GM23338 (cell line): ENCODE data around the gene JAKMIP2. TPM values are rescaled to one million over a fixed set of nuclear protein-coding genes. Genes with fewer than 3 reads are reported as not detected.

Source experiments
- ATAC-seq: fragments of 200-7000 bp; cut with Tn5 transposase; 3 replicates; pipeline ENCODE4 v1.9.1; 2020
- DNase-seq: peaks from one replicate; pipeline ENCODE4 v3.0.0-alpha.2; 2015; ENCODE audit warnings: low spot score
- H2AFZ ChIP-seq: fragments of 200-600 bp; sonication (generic); 2 replicates; pipeline ENCODE4 v1.8.0; 2016; ENCODE audit warnings: antibody characterized with exemption, mild to moderate bottlenecking, moderate library complexity
- H3F3A ChIP-seq: fragments of 200-600 bp; sonication (generic); replicated peaks from 2 replicates; pipeline ENCODE4 v1.8.0; 2017; ENCODE audit warnings: antibody characterized with exemption, mixed run types, low read depth
- H3K27ac ChIP-seq: fragments of 200-600 bp; sonication (generic); 2 replicates; pipeline ENCODE4 v1.6.1; 2016; ENCODE audit warnings: low read depth
- H3K27me3 ChIP-seq: fragments of 200-600 bp; sonication (generic); 2 replicates; pipeline ENCODE4 v1.8.0; 2016; ENCODE audit warnings: mild to moderate bottlenecking, mixed run types, moderate library complexity; ENCODE audit not compliant: insufficient read depth
- H3K36me3 ChIP-seq: fragments of 200-600 bp; sonication (generic); 2 replicates; pipeline ENCODE4 v1.8.0; 2016; ENCODE audit warnings: mild to moderate bottlenecking; ENCODE audit not compliant: insufficient read depth
- H3K4me1 ChIP-seq: fragments of 200-600 bp; sonication (generic); 2 replicates; pipeline ENCODE4 v1.8.0; 2016; ENCODE audit warnings: mild to moderate bottlenecking, moderate library complexity; ENCODE audit not compliant: insufficient read depth
- H3K4me2 ChIP-seq: fragments of 200-600 bp; sonication (generic); 2 replicates; pipeline ENCODE4 v1.7.1; 2017; ENCODE audit warnings: mixed run types
- H3K4me3 ChIP-seq: fragments of 200-600 bp; sonication (generic); 2 replicates; pipeline ENCODE4 v1.6.1; 2016; ENCODE audit warnings: mixed run types
- H3K79me2 ChIP-seq: fragments of 200-600 bp; sonication (generic); replicated peaks from 2 replicates; pipeline ENCODE4 v1.8.0; 2017; ENCODE audit warnings: mild to moderate bottlenecking; ENCODE audit not compliant: insufficient read depth
- H3K9me2 ChIP-seq: fragments of 200-600 bp; sonication (generic); 2 replicates; pipeline ENCODE4 v1.8.0; 2017; ENCODE audit not compliant: insufficient read depth
- H4K20me1 ChIP-seq: fragments of 200-600 bp; sonication (generic); replicated peaks from 2 replicates; pipeline ENCODE4 v1.8.0; 2017; ENCODE audit warnings: mild to moderate bottlenecking; ENCODE audit not compliant: insufficient read depth
- H3K27ac Mint-ChIP-seq: 2 replicates; pipeline ENCODE4 v1.8.0; 2020; ENCODE audit warnings: inconsistent platforms, mild to moderate bottlenecking, moderate library complexity, mixed read lengths
- H3K27me3 Mint-ChIP-seq: 3 replicates; pipeline ENCODE4 v1.8.0; 2022; ENCODE audit warnings: low read depth, mild to moderate bottlenecking, moderate library complexity, mixed read lengths, inconsistent platforms; ENCODE audit not compliant: insufficient read depth, poor library complexity
- H3K36me3 Mint-ChIP-seq: 3 replicates; pipeline ENCODE4 v1.8.0; 2021; ENCODE audit warnings: low read depth, mild to moderate bottlenecking, inconsistent platforms, moderate library complexity, mixed read lengths
- H3K4me1 Mint-ChIP-seq: 3 replicates; pipeline ENCODE4 v1.8.0; 2020; ENCODE audit warnings: mild to moderate bottlenecking, inconsistent platforms, mixed read lengths
- H3K4me3 Mint-ChIP-seq: 3 replicates; pipeline ENCODE4 v1.8.0; 2021; ENCODE audit warnings: moderate library complexity, mild to moderate bottlenecking, inconsistent platforms, mixed read lengths
- H3K9me3 Mint-ChIP-seq: 3 replicates; pipeline ENCODE4 v1.8.0; 2020; ENCODE audit warnings: moderate library complexity, mild to moderate bottlenecking, inconsistent platforms, mixed read lengths
- CREB1 ChIP-seq: fragments of 250-450 bp; sonication (Bioruptor Pico); IDR thresholded peaks from 2 replicates; pipeline ENCODE4 v1.5.0; 2020; ENCODE audit warnings: low read depth, mild to moderate bottlenecking, moderate library complexity
- CTCF ChIP-seq, 2 experiments: fragments of 200-600 bp in 1 of 2; sonication (generic) in 1 of 2; conservative IDR thresholded peaks; 2 replicates each; pipeline versions ENCODE4 v1.5.1 to v1.6.1; 2016 to 2017; ENCODE audit warnings: antibody characterized with exemption in 2 of 2, low read depth in 2 of 2, mild to moderate bottlenecking in 2 of 2, moderate library complexity in 1 of 2
- EZH2 ChIP-seq: fragments of 200-600 bp; sonication (generic); IDR thresholded peaks from one replicate; pipeline ENCODE4 v1.8.0; 2017; ENCODE audit warnings: antibody characterized with exemption, mild to moderate bottlenecking, low read depth; ENCODE audit not compliant: unreplicated experiment
- REST ChIP-seq: IDR thresholded peaks from one replicate; pipeline ENCODE4 v1.6.1; 2018; ENCODE audit warnings: antibody characterized with exemption; ENCODE audit not compliant: unreplicated experiment
- STAT1 ChIP-seq: IDR thresholded peaks from one replicate; pipeline ENCODE4 v1.6.1; 2016; ENCODE audit warnings: antibody characterized with exemption; ENCODE audit not compliant: unreplicated experiment
- ZNF114 ChIP-seq: fragments of 250-450 bp; sonication (Bioruptor Pico); IDR thresholded peaks from 2 replicates; pipeline ENCODE4 v1.5.0; 2020; ENCODE audit warnings: mild to moderate bottlenecking, moderate library complexity
- polyA plus RNA-seq: library from polyadenylated mRNA; unstranded; fragments of >200 nt; fragmentation: Nextera tagmentation; extraction: Ambion mirVana; gene quantifications from 2 replicates; pipeline ENCODE4 v1.2.1, GENCODE V29; 2016
- total RNA-seq: library from RNA; depleted of rRNA; stranded (reverse); fragments of >200 nt; shearing (Covaris generic); gene quantifications from 2 replicates; pipeline ENCODE4 v1.2.3, GENCODE V29; 2014

Gene JAKMIP2
- total and polyA plus RNA-seq, 2 experiments from 2014 or later, result 20.5 to 27.2 TPM

GRCh38 chr5:147782110-147783028 lies at the start of gene JAKMIP2 (continued):
- TF ChIP-seq CREB1, result peak; percentile 45; the same call in 1 of the 2 replicates

GRCh38 chr5:147831465-147831864 lies 48.9 kb upstream of the JAKMIP2 start, which contains the start of gene SPINK1:
SPINK1 (minus strand) TSS chr5:147831671; CDS start chr5:147831577, 94 bp downstream.
- H3K4me1 ChIP-seq, result no peaks in the 10 kb centered on the region; the same call in 1 of the 2 replicates
- ATAC-seq (peak; percentile 46; the same call in 2 of the 3 replicates), DNase-seq (no peak)
- no peak within 1 kb of the TSS for H2AFZ ChIP-seq
- Mint-ChIP-seq H3K4me3 (no peak within 1 kb of the TSS), H3K27me3 (no peaks in the 10 kb centered on the region), H3K36me3 (no peaks in the 10 kb centered on the region), H3K27ac (no peak within 1 kb of the TSS), H3K4me1 (peaks cover 10% of the 10 kb centered on the region; the same call in 2 of the 3 replicates), H3K9me3 (no peaks in the 10 kb centered on the region)
- TF ChIP-seq ZNF114 (CRISPR knock-in tag), result no peak
- TF ChIP-seq EZH2, result no peak
- TF ChIP-seq CTCF (conservative IDR thresholded peaks at IDR 0.05; ENCODE audit: low read depth in 2 of 2), result peak in 1 of 2 experiments; percentile 34; a peak in 2 of 4 replicates
- H3K9me2 ChIP-seq, result no peaks in the 10 kb centered on the region; the same call in 1 of the 2 replicates
- no peaks in the 10 kb centered on the region for H3K79me2 ChIP-seq
- H4K20me1 ChIP-seq, result no peaks in the 10 kb centered on the region
- no peaks in the 10 kb centered on the region for H3K36me3 ChIP-seq
- H3K4me3 ChIP-seq, result no peak within 1 kb of the TSS
- H3F3A ChIP-seq, result no peaks in the 10 kb centered on the region
- H3K27ac ChIP-seq, result no peak within 1 kb of the TSS
- H3K27me3 ChIP-seq, result no peaks in the 10 kb centered on the region
- no peak within 1 kb of the TSS for H3K4me2 ChIP-seq

- Mint-ChIP-seq H3K27ac (no peak overlapping the region), H3K9me3 (no peaks in the 10 kb centered on the region), H3K4me1 (peaks cover 11% of the 10 kb centered on the region), H3K4me3 (no peak overlapping the region), H3K36me3 (no peaks in the 10 kb centered on the region), H3K27me3 (no peaks in the 10 kb centered on the region)
- no peak overlapping the region for H3K4me2 ChIP-seq
- no peaks in the 10 kb centered on the region for H3K36me3 ChIP-seq
- no peaks in the 10 kb centered on the region for H3K79me2 ChIP-seq
- no peaks in the 10 kb centered on the region; the same call in 1 of the 2 replicates for H3K4me1 ChIP-seq
- DNase-seq (no peak), ATAC-seq (no peak)
- H4K20me1 ChIP-seq, result no peaks in the 10 kb centered on the region
- no peaks in the 10 kb centered on the region for H3K27me3 ChIP-seq
- H3F3A ChIP-seq, result no peaks in the 10 kb centered on the region
- H3K4me3 ChIP-seq, result no peak overlapping the region
- no peak overlapping the region for H2AFZ ChIP-seq
- no peak overlapping the region for H3K27ac ChIP-seq
- no peaks in the 10 kb centered on the region; the same call in 1 of the 2 replicates for H3K9me2 ChIP-seq
- TF ChIP-seq STAT1, result no peak
- TF ChIP-seq CTCF (conservative IDR thresholded peaks at IDR 0.05; ENCODE audit: low read depth in 2 of 2), result no peak
- TF ChIP-seq EZH2, result no peak
- TF ChIP-seq REST, result no peak
- no peak for TF ChIP-seq ZNF114 (CRISPR knock-in tag)
Measured at GRCh38 chr5:147830035-147830434, 47.5 kb upstream of the JAKMIP2 start.
